Spleen (tissue), 7 donors: Measurements from ENCODE around the gene DOCK4.

Experiments
- CTCF ChIP-seq, 11 experiments: fragments of 200-600 bp in 7 of 11; fragments of 450-650 bp in 4 of 11; sonication (generic) in 4 of 11; IDR thresholded peaks in 8 of 11; conservative IDR thresholded peaks in 3 of 11; 1 replicate in 7 of 11; 2 replicates in 4 of 11; pipeline versions ENCODE4 v1.4.0 to v1.8.0; 2016 to 2021; ENCODE audit warnings: antibody characterized with exemption in 11 of 11, inconsistent platforms in 4 of 11, mild to moderate bottlenecking in 1 of 11
- POLR2A ChIP-seq, 3 donors: fragments of 450-650 bp; IDR thresholded peaks; one replicate each; pipeline ENCODE4 v1.5.1; 2017; ENCODE audit warnings: antibody characterized with exemption in 3 of 3, mild to moderate bottlenecking in 1 of 3
- POLR2AphosphoS5 ChIP-seq, 3 donors: sonication (generic); formaldehyde crosslinking; IDR thresholded peaks; one replicate each; pipeline ENCODE4 v1.5.1; 2017; ENCODE audit warnings: antibody characterized with exemption in 3 of 3
- donor health status: DM: no; HTN: no; CAD: no; lungs with moderate emphysema.
- donor health status: DM: no; HTN: no; CAD: no.
- donor health status: DM: no; HTN: no; CAD: no.

GRCh38 chr7:111919164-111919563, 287.0 kb downstream of the DOCK4 start:
- no peak for TF ChIP-seq CTCF (IDR thresholded peaks at IDR 0.05 in 8 of 11, conservative IDR thresholded peaks at IDR 0.05 in 3 of 11)
- no peak for TF ChIP-seq POLR2A (IDR thresholded peaks at IDR 0.05)
- TF ChIP-seq POLR2AphosphoS5 (IDR thresholded peaks at IDR 0.05) = no peak
